CD4-positive, alpha-beta T cell treated with Interleukin-15 for 1 hour (primary cell): ENCODE data around the gene PLAC8L1.
"Not testable (repeated sequence)": the region's sequence is repeated elsewhere in the genome, so short reads cannot be mapped to it uniquely, and the experiment has no call there.

Source experiments
- DNase-seq: peaks from one replicate; pipeline ENCODE4 v3.0.0-alpha.2; 2020

Gene PLAC8L1

GRCh38 chr5:146105477-146105876, at the start of gene PLAC8L1:
PLAC8L1 (minus strand) TSS chr5:146105577; CDS start chr5:146104311, 1,266 bp downstream.
- DNase-seq = no peak

DNA sequence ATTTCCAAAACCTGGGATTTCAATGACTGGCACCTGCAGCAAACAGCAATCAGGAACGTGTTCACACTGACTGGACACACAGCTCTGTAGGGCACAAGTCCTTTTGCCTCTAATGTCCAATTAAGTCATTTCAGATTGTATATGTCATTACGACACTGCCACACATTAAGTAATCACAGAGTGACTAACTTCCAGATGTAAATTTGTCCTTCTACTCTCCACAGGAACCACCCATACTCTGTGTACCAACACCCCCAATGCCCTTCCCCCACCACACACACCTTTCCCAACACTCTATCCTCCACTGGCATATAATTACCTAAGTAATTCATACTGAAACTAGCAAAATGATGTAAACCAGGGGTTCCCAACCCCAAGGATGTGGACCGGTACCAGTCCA, 46.6 kb upstream of the PLAC8L1 start:
- DNase-seq = no peak

DNA sequence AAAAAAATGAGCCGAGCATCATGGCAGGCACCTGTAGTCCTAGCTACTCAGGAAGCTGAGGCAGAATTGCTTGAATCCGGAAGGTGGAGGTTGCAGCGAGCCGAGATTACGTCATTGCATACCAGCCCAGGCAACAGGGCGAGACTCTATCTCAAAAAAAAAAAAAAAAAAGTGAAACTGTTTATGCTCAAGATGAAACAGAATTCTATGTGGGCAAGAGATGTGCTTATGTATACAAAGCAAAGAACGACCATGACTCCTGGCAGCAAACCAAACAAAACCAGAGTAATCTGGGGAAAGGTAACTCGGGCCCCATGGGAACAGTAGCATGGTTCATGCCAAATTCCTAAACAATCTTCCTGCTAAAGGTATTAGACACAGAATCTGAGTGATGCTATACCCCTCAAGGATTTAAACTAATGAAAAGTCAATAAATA, 32.6 kb upstream of the PLAC8L1 start:
- DNase-seq = no peak

GRCh38 chr5:146130440-146131045, 25.2 kb upstream of the PLAC8L1 start:
- no peak for DNase-seq

DNA sequence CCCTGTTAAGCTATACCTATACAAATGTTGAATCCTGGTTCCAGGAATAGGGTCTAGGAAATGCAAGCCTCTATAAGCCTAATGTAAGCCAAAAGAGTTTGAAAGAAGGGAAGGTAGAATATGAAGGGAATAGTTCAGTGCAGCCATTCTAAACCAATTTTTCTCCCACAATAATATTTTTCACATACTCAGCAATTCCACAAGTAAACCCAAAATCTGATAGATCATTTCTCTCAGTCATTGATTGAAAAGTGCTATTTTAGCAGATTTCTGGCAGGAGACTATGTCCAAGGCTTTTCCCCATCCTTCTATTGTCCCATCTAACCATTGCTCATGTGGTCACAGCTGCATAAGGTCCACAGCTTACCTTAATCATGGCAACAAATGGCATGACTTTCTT, 20.7 kb upstream of the PLAC8L1 start:
- no peak for DNase-seq

DNA sequence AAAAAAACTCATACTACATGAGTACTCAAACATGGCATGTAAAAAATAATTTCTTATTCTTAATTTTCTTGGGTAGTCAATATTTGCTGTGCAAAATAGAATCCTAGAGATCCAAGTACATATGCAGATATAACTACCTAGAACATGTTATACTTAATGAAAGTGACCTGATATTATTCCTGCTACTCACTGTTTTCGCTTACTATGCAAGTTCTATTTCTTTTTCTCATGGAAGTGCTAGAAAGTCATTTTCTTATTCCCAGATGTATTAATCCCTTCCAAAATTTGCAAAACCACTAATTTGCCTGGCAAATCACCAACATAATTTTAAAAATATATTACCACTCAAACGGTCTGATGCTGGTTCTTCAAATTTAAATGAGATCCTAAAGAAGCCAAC, 19.2 kb upstream of the PLAC8L1 start:
- DNase-seq = no peak

DNA sequence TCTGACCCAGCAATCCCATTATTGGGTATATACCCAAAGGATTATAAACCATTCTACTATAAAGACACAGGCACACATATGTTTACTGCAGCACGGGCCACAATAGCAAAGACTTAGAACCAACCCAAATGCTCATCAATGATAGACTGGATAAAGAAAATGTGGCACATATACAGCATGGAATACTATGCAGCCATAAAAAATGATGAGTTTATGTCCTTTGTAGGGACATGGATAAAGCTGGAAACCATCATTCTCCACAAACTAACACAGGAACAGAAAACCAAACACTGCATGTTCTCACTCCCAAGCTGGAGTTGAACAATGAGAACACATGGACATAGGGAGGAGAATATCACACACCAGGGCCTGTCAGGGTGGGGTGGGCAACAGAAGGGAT, 16.1 kb upstream of the PLAC8L1 start:
- not testable (repeated sequence) for DNase-seq

- no peak for DNase-seq
These were observed 12.9 kb upstream of the PLAC8L1 start for GRCh38 chr5:146118322-146118721.

DNA sequence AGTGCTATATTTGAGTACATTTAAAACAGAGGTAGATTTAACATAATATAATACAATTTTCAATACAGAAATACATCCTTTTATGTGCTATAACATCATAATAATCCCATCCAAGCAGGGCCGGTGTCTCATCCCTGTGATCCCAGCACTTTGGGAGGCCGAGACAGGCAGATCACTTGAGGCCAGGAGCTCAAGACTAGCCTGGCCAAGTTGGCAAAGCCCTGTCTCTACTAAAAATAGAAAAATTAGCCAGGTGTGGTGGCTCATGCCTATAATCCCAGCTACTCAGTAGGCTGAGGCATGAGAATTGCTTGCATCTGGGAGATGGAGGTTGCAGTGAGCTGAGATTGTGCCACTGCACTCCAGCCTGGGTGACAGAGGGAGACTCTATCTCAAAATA, 11.8 kb upstream of the PLAC8L1 start:
- DNase-seq = not testable (repeated sequence)

DNA sequence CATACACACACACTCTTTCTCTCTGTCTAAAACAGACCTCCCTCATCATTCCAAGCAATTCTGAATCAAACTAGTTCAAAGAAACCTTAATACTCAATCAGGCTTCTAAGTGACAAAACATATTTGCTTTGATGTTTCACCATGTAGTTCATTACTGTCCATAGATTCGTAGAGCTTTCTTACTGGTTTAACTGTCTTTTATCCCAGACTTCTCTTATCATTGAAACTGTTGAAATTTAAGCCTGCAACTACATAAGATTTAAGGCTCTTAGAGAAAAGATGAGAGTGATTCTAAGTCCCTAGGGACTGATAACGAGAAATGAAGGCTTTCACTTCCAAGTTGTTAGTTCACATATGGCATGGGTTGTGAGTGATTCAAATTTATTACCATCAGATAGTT, 11.0 kb upstream of the PLAC8L1 start:
- DNase-seq = no peak

GRCh38 chr5:146112476-146112875, 7.1 kb upstream of the PLAC8L1 start:
- no peak for DNase-seq

DNA sequence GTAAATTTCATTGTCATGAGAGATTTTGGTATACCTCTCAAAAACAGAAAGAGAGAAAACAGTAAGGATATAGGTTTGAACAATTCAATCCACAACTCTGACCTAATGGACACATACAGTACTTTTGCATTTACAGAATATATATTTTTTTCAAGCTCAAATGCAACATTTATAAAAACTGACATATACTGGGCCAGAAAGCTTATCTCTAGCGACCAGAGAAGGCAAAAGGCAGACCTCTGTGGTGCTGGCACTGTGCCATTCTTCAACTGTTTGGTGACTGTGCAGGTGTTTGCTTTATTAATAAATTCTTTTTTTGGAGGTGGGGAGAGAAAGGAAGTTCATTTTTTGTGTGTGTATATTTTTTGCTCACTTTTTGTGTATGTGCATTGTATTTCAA, 6.0 kb upstream of the PLAC8L1 start:
- no peak for DNase-seq

GRCh38 chr5:146109379-146109778, 4.0 kb upstream of the PLAC8L1 start:
- DNase-seq = no peak

GRCh38 chr5:146108870-146109269, 3.5 kb upstream of the PLAC8L1 start:
- not testable (repeated sequence) for DNase-seq

GRCh38 chr5:146107901-146108300, 2.5 kb upstream of the PLAC8L1 start:
- no peak for DNase-seq

DNA sequence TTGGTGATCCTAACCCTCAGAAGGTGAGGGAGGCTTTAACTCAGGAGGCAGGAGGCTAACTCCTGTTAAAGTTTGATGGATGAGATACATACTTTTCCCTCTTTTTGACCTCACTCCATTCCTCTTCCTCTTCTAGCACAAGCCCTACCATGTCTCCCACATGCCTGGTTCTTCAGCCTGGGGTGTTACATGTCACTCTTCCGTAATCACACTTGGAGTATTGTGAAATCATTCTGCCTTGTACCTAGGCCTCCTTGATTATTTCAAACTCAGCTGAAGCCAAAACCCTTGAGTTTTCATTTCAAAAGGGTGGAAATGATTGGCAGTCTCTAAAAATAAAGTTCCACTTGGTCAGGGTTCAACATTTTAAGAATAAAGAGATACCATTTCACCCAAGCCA, 1.8 kb downstream of the PLAC8L1 start:
- DNase-seq = no peak

DNA sequence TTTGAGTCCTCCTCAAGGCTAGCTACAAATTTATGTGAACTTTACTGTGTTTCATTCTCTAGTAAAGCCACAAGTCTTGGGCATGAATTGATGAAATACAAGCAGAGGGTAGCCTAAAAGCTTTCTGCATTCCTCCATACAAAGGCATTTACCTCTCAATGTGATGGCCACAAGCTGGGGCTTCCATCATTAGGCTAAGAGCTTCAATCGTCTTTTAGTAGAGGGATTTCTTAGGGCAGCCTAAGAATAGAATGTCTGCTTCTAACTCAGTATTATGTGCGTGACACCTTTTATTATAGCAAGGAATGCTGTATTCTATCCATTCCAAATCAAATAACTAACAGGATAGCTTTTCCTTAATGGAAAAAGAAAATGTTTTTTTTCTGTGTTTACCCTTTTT, 3.7 kb downstream of the PLAC8L1 start:
- no peak for DNase-seq

DNA sequence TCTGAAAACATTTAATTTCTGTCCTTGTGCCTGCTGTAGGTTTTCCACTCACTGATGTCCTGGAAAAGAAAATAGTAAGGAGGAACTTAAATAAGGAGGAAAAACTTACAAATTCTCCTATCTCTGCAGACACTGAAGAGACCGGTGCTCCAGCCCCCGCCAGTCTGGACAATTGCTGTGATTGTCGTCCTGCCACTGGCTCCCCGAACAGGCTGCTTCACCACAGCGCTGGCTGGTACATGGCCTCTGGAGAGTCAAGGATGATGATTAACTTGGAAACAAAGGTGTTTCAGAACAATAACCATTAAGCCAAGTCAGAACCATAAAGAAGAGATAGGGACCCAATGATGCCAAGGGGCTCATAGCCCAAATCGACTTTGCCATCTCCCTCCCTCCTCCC, 7.3 kb downstream of the PLAC8L1 start:
- DNase-seq = no peak

DNA sequence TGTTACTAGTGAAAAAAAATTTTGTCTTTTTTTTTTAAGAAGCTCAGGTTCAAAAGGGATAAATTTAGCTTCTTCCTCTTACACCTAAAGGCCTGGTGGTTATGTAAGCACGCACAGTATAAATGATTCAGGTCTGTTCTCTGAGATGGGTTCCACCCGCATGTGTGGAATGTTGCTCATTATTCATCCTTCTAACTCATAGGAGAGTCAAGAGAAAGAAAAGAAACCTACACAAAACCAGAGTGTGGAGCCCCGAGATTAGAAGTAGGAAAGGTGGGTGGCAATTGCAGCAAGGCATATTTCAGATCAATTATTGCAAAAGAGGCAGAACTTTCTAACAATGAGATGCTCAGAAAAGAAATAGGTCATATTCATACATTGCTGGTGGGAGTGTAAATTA, 13.5 kb downstream of the PLAC8L1 start:
- DNase-seq = no peak

GRCh38 chr5:146089287-146089686, 16.1 kb downstream of the PLAC8L1 start:
- DNase-seq = no peak

- DNase-seq = no peak
These were observed 17.3 kb downstream of the PLAC8L1 start for GRCh38 chr5:146088098-146088497.

GRCh38 chr5:146084376-146084775, 21.0 kb downstream of the PLAC8L1 start:
- DNase-seq = no peak

- DNase-seq = no peak
These were observed 22.6 kb downstream of the PLAC8L1 start for GRCh38 chr5:146082798-146083197.

- no peak for DNase-seq
These were observed 23.8 kb downstream of the PLAC8L1 start for GRCh38 chr5:146081556-146081955.

GRCh38 chr5:146079695-146080373, 25.5 kb downstream of the PLAC8L1 start:
- DNase-seq = no peak
